ENCODE measurements around the gene RHOBTB3. TPM values are rescaled to one million over a fixed set of nuclear protein-coding genes. Genes with fewer than 3 reads are reported as not detected.

RHOBTB3 gene
- total and polyA plus RNA-seq, 10 of the 15 experiments (the other 5 are each of a cell fraction or from before 2014, with no cell fraction given) = 3.6 to 42.8 (median 8.4) TPM

DNA sequence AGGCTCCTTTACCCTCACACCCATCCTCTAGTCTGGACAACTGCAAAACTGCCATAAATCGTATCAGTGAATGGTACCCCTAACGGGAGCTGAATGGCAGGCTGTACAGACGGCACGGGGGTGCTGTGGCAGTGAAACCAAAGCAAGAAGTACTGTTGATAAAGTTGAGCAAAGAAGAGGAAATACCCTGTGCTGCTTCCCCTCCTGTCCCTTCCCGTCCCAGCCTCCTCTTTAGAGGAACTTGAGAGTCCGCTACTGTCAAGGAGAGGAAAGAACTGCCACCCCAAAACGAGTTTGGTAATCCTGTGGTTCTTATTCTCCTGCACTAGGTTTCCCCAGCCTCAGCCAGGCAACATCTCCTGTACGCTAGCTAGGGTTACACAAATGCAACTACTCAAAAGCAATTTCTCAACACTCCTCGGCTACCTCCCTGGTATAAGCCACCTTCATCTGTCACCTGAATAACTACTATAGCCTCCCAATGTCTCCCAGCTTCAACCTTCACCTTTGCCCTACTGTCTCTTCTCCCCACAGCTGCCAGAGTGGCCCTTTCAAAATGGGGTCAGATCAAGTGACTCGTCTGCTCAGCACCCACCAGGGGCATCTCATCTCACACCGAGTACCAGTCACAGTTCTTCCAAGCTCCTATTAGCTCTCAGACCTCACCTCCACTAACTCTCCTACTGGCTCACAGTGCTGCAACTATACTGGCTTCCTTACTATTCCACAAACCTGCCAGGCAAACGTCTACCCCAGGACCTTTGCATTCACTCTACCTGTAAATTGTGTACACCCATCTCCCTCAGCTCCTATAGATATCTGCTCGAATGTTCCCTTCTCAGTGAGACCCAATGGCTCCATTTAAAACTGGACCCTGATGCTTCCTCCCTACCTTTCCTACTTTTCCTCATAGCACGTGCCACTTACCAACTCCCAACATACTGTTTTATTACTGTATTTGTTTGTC is 87.3 kb downstream of the RHOBTB3 start (continued):
- TF ChIP-seq, protein P1, sequence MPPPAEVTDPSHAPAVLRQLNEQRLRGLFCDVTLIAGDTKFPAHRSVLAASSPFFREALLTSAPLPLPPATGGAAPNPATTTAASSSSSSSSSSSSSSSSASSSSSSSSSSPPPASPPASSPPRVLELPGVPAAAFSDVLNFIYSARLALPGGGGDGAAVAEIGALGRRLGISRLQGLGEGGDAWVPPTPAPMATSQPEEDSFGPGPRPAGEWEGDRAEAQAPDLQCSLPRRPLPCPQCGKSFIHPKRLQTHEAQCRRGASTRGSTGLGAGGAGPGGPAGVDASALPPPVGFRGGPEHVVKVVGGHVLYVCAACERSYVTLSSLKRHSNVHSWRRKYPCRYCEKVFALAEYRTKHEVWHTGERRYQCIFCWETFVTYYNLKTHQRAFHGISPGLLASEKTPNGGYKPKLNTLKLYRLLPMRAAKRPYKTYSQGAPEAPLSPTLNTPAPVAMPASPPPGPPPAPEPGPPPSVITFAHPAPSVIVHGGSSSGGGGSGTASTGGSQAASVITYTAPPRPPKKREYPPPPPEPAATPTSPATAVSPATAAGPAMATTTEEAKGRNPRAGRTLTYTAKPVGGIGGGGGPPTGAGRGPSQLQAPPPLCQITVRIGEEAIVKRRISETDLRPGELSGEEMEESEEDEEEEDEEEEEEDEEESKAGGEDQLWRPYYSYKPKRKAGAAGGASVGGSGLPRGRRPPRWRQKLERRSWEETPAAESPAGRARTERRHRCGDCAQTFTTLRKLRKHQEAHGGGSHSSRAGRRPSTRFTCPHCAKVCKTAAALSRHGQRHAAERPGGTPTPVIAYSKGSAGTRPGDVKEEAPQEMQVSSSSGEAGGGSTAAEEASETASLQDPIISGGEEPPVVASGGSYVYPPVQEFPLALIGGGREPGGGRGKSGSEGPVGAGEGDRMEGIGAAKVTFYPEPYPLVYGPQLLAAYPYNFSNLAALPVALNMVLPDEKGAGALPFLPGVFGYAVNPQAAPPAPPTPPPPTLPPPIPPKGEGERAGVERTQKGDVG (CRISPR knock-in tag; IDR thresholded peaks at IDR 0.05) = no peak
- TF ChIP-seq, protein P2, sequence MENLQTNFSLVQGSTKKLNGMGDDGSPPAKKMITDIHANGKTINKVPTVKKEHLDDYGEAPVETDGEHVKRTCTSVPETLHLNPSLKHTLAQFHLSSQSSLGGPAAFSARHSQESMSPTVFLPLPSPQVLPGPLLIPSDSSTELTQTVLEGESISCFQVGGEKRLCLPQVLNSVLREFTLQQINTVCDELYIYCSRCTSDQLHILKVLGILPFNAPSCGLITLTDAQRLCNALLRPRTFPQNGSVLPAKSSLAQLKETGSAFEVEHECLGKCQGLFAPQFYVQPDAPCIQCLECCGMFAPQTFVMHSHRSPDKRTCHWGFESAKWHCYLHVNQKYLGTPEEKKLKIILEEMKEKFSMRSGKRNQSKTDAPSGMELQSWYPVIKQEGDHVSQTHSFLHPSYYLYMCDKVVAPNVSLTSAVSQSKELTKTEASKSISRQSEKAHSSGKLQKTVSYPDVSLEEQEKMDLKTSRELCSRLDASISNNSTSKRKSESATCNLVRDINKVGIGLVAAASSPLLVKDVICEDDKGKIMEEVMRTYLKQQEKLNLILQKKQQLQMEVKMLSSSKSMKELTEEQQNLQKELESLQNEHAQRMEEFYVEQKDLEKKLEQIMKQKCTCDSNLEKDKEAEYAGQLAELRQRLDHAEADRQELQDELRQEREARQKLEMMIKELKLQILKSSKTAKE (IDR thresholded peaks at IDR 0.05; ENCODE audit: low read depth, poor library complexity, severe bottlenecking) = no peak
- TF ChIP-seq CHD2 (IDR thresholded peaks at IDR 0.05; ENCODE audit: borderline replicate concordance, low read depth, low read length) (no peak), CTCF (IDR thresholded peaks at IDR 0.05 in 2 of 3, conservative IDR thresholded peaks at IDR 0.05 in 1 of 3; ENCODE audit: control insufficient read depth in 2 of 3, extremely low read depth in 1 of 3, insufficient read depth in 1 of 3, low read depth in 3 of 3, low read length in 3 of 3) (0 out of 6 replicates have a peak, but pooled peaks of 1 of the 3 experiments have one; percentile 4), BHLHE40 (IDR thresholded peaks at IDR 0.05; ENCODE audit: borderline replicate concordance in 1 of 2, low read depth in 2 of 2, low read length in 1 of 2) (peak in 1 of 2 experiments; percentile 48; a peak in 1 of 4 replicates), SMAD5 (IDR thresholded peaks at IDR 0.05; ENCODE audit: low read depth) (no peak), E4F1 (IDR thresholded peaks at IDR 0.05; ENCODE audit: borderline replicate concordance, partially characterized antibody) (no peak), SREBF1 (IDR thresholded peaks at IDR 0.05; ENCODE audit: low read length) (no peak), SRF (IDR thresholded peaks at IDR 0.05; ENCODE audit: low read depth in 2 of 2, low read length in 2 of 2) (no peak), NFIC (IDR thresholded peaks at IDR 0.05; ENCODE audit: low read depth, low read length) (no peak), SUZ12 (IDR thresholded peaks at IDR 0.05; ENCODE audit: unreplicated experiment) (no peak), HDAC6 (IDR thresholded peaks at IDR 0.05; ENCODE audit: unreplicated experiment) (no peak)
- TF ChIP-seq, protein P3, sequence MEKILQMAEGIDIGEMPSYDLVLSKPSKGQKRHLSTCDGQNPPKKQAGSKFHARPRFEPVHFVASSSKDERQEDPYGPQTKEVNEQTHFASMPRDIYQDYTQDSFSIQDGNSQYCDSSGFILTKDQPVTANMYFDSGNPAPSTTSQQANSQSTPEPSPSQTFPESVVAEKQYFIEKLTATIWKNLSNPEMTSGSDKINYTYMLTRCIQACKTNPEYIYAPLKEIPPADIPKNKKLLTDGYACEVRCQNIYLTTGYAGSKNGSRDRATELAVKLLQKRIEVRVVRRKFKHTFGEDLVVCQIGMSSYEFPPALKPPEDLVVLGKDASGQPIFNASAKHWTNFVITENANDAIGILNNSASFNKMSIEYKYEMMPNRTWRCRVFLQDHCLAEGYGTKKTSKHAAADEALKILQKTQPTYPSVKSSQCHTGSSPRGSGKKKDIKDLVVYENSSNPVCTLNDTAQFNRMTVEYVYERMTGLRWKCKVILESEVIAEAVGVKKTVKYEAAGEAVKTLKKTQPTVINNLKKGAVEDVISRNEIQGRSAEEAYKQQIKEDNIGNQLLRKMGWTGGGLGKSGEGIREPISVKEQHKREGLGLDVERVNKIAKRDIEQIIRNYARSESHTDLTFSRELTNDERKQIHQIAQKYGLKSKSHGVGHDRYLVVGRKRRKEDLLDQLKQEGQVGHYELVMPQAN (conservative IDR thresholded peaks at IDR 0.05) = no peak
